SK-N-SH treated with all-trans-retinoic acid at 6 μM for 48 hours (cell line): ENCODE measurements around the gene ARAP3.

Source experiments
- ATAC-seq: fragments of 200-7000 bp; cut with Tn5 transposase; 3 replicates; pipeline ENCODE4 v1.9.1; 2020; ENCODE audit warnings: mild to moderate bottlenecking, moderate library complexity
- ARNTL ChIP-seq: fragments of 450-650 bp; formaldehyde crosslinking; IDR thresholded peaks from 2 replicates; pipeline ENCODE4 v1.5.0; 2020; ENCODE audit warnings: low read depth, mild to moderate bottlenecking, moderate library complexity, borderline replicate concordance
- BACH2 ChIP-seq: fragments of 250-450 bp; sonication (Bioruptor Pico); IDR thresholded peaks from 2 replicates; pipeline ENCODE4 v1.9.0; 2021; ENCODE audit warnings: mild to moderate bottlenecking, borderline replicate concordance
- CSDC2 ChIP-seq: fragments of 250-450 bp; sonication (Bioruptor Pico); IDR thresholded peaks from 2 replicates; pipeline ENCODE4 v1.5.0; 2020; ENCODE audit warnings: mild to moderate bottlenecking, moderate library complexity
- ESRRG ChIP-seq: fragments of 250-450 bp; sonication (Bioruptor Pico); IDR thresholded peaks from 2 replicates; pipeline ENCODE4 v1.6.1; 2021; ENCODE audit warnings: mild to moderate bottlenecking
- GLIS3 ChIP-seq: fragments of 250-450 bp; sonication (Bioruptor Pico); IDR thresholded peaks from 2 replicates; pipeline ENCODE4 v1.5.0; 2020; ENCODE audit warnings: mild to moderate bottlenecking, moderate library complexity
- ISL1 ChIP-seq: fragments of 250-450 bp; sonication (Bioruptor Pico); IDR thresholded peaks from 2 replicates; pipeline ENCODE4 v2.1.2; 2022; ENCODE audit warnings: mild to moderate bottlenecking, moderate library complexity
- OSR1 ChIP-seq: fragments of 250-450 bp; sonication (Bioruptor Pico); IDR thresholded peaks from 2 replicates; pipeline ENCODE4 v1.8.0; 2022; ENCODE audit warnings: moderate library complexity, mild to moderate bottlenecking, inconsistent platforms
- PPARA ChIP-seq: fragments of 250-450 bp; sonication (Bioruptor Pico); IDR thresholded peaks from 2 replicates; pipeline ENCODE4 v1.5.0; 2020; ENCODE audit warnings: mild to moderate bottlenecking, borderline replicate concordance
- RARB ChIP-seq: fragments of 250-450 bp; sonication (Bioruptor Pico); IDR thresholded peaks from 2 replicates; pipeline ENCODE4 v1.8.0; 2021; ENCODE audit warnings: mild to moderate bottlenecking, moderate library complexity
- SNAI2 ChIP-seq: fragments of 250-450 bp; sonication (Bioruptor Pico); IDR thresholded peaks from 2 replicates; pipeline ENCODE4 v1.5.0; 2020; ENCODE audit warnings: mild to moderate bottlenecking, moderate library complexity
- TCF4 ChIP-seq: fragments of 250-450 bp; sonication (Bioruptor Pico); IDR thresholded peaks from 2 replicates; pipeline ENCODE4 v1.8.0; 2021; ENCODE audit warnings: mild to moderate bottlenecking, moderate library complexity, borderline replicate concordance
- TOX ChIP-seq: fragments of 250-450 bp; sonication (Bioruptor Pico); IDR thresholded peaks from 2 replicates; pipeline ENCODE4 v1.8.0; 2021; ENCODE audit warnings: mild to moderate bottlenecking, moderate library complexity, borderline replicate concordance
- ZC3H10 ChIP-seq: fragments of 250-450 bp; sonication (Bioruptor Pico); IDR thresholded peaks from 2 replicates; pipeline ENCODE4 v1.5.1; 2021; ENCODE audit warnings: mild to moderate bottlenecking, moderate library complexity
- ZFP3 ChIP-seq: fragments of 250-450 bp; sonication (Bioruptor Pico); IDR thresholded peaks from 2 replicates; pipeline ENCODE4 v1.5.0; 2020; ENCODE audit warnings: mild to moderate bottlenecking, moderate library complexity
- ZFP30 ChIP-seq: fragments of 450-650 bp; formaldehyde crosslinking; IDR thresholded peaks from 2 replicates; pipeline ENCODE4 v1.5.0; 2022; ENCODE audit warnings: mild to moderate bottlenecking, moderate library complexity
- ZNF565 ChIP-seq: fragments of 450-650 bp; formaldehyde crosslinking; conservative IDR thresholded peaks from 2 replicates; pipeline ENCODE4 v1.5.0; 2020; ENCODE audit warnings: low read depth, mild to moderate bottlenecking, moderate library complexity
- ZNF8 ChIP-seq: fragments of 450-650 bp; formaldehyde crosslinking; IDR thresholded peaks from 2 replicates; pipeline ENCODE4 v1.5.0; 2020; ENCODE audit warnings: mild to moderate bottlenecking, moderate library complexity
- TF ChIP-seq, protein P1 (sequence below): fragments of 250-450 bp; sonication (Bioruptor Pico); IDR thresholded peaks from 2 replicates; pipeline ENCODE4 v1.8.0; 2020; ENCODE audit warnings: mild to moderate bottlenecking, moderate library complexity, borderline replicate concordance
- TF ChIP-seq, protein P2 (sequence below): fragments of 250-450 bp; sonication (Bioruptor Pico); IDR thresholded peaks from 2 replicates; pipeline ENCODE4 v1.8.0; 2021; ENCODE audit warnings: low read depth, mild to moderate bottlenecking, moderate library complexity, borderline replicate concordance
- TF ChIP-seq, protein P3 (sequence below): fragments of 250-450 bp; sonication (Bioruptor Pico); IDR thresholded peaks from 2 replicates; pipeline ENCODE4 v1.5.1; 2020; ENCODE audit warnings: low read depth, mild to moderate bottlenecking, moderate library complexity
- TF ChIP-seq, protein P4 (sequence below): fragments of 250-450 bp; sonication (Bioruptor Pico); IDR thresholded peaks from 2 replicates; pipeline ENCODE4 v1.5.0; 2020; ENCODE audit warnings: mild to moderate bottlenecking, moderate library complexity
- TF ChIP-seq, protein P5 (sequence below): fragments of 250-450 bp; sonication (Bioruptor Pico); IDR thresholded peaks from 2 replicates; pipeline ENCODE4 v1.5.1; 2021; ENCODE audit warnings: mild to moderate bottlenecking, moderate library complexity

The ARAP3 gene

DNA sequence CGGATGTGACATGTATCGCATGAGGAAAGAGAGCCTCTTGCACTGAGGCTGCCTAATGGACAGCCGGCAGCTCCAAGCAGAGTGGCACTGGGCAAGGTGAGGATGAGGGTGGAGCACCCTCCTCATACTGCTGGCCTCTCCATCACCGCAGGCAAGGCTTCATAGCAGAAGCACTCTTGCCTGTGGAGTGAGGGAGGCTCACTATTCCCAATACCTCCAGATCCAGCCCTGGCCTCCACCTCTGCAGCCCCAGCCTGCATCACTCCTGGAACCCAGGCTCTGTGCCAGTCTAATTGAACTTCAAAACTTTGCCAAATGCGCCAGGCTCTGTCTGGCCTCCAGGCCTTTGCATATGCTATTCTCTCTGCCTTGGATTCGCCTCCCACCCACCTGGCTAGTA, 29.7 kb upstream of the ARAP3 start:
- no peak for ATAC-seq
- no peak for TF ChIP-seq ARNTL (CRISPR knock-in tag)
- TF ChIP-seq OSR1 (CRISPR knock-in tag): no peak
- TF ChIP-seq, protein P1, sequence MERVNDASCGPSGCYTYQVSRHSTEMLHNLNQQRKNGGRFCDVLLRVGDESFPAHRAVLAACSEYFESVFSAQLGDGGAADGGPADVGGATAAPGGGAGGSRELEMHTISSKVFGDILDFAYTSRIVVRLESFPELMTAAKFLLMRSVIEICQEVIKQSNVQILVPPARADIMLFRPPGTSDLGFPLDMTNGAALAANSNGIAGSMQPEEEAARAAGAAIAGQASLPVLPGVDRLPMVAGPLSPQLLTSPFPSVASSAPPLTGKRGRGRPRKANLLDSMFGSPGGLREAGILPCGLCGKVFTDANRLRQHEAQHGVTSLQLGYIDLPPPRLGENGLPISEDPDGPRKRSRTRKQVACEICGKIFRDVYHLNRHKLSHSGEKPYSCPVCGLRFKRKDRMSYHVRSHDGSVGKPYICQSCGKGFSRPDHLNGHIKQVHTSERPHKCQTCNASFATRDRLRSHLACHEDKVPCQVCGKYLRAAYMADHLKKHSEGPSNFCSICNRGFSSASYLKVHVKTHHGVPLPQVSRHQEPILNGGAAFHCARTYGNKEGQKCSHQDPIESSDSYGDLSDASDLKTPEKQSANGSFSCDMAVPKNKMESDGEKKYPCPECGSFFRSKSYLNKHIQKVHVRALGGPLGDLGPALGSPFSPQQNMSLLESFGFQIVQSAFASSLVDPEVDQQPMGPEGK (CRISPR knock-in tag): no peak
- TF ChIP-seq, protein P2, sequence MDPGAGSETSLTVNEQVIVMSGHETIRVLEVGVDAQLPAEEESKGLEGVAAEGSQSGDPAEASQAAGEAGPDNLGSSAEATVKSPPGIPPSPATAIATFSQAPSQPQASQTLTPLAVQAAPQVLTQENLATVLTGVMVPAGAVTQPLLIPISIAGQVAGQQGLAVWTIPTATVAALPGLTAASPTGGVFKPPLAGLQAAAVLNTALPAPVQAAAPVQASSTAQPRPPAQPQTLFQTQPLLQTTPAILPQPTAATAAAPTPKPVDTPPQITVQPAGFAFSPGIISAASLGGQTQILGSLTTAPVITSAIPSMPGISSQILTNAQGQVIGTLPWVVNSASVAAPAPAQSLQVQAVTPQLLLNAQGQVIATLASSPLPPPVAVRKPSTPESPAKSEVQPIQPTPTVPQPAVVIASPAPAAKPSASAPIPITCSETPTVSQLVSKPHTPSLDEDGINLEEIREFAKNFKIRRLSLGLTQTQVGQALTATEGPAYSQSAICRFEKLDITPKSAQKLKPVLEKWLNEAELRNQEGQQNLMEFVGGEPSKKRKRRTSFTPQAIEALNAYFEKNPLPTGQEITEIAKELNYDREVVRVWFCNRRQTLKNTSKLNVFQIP (CRISPR knock-in tag): no peak
- TF ChIP-seq ZFP3: no peak
- TF ChIP-seq ISL1 (CRISPR knock-in tag): no peak
- TF ChIP-seq SNAI2 (CRISPR knock-in tag): no peak
- no peak for TF ChIP-seq PPARA (CRISPR knock-in tag)
- TF ChIP-seq ESRRG (CRISPR knock-in tag): no peak
- no peak for TF ChIP-seq RARB
- TF ChIP-seq ZC3H10 (CRISPR knock-in tag): no peak
- TF ChIP-seq CSDC2 (CRISPR knock-in tag): no peak
- no peak for TF ChIP-seq ZNF565 (CRISPR knock-in tag)
- TF ChIP-seq TCF4 (CRISPR knock-in tag): no peak
- no peak for TF ChIP-seq TOX (CRISPR knock-in tag)
- no peak for TF ChIP-seq ZNF8 (CRISPR knock-in tag)

DNA sequence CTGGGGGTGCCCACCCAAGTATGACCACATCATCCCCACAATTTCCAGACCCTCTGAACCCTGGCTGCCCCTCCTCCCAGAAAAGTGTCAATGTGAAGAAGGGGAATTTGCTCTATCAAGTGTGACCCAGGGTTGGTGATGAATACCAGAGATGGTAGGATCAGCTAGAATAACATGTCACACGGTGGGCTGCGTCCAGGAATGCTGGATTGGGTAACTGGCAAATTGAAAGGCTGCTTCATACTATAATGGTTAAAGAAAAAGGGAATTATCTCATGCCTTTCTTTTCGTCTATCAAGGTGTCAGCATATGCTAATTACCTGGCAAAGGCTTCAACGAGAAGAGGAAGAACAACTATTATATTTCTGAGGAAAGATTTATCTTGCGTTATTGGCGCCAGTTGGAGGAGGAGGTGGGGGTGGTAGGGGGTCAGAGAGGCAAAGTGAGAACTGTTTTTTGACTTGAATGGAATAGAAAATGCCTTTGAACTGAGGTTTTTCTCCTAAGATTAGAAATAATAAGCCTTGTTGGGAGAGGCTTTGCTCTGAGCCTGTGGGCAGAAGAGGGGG, 27.8 kb upstream of the ARAP3 start:
- ATAC-seq: no peak
- TF ChIP-seq, protein P3, sequence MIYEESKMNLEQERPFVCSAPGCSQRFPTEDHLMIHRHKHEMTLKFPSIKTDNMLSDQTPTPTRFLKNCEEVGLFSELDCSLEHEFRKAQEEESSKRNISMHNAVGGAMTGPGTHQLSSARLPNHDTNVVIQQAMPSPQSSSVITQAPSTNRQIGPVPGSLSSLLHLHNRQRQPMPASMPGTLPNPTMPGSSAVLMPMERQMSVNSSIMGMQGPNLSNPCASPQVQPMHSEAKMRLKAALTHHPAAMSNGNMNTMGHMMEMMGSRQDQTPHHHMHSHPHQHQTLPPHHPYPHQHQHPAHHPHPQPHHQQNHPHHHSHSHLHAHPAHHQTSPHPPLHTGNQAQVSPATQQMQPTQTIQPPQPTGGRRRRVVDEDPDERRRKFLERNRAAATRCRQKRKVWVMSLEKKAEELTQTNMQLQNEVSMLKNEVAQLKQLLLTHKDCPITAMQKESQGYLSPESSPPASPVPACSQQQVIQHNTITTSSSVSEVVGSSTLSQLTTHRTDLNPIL (CRISPR knock-in tag): no peak
- TF ChIP-seq ZFP30 (CRISPR knock-in tag) (no peak), ZNF8 (CRISPR knock-in tag) (no peak), ESRRG (CRISPR knock-in tag) (no peak), SNAI2 (CRISPR knock-in tag) (no peak), CSDC2 (CRISPR knock-in tag) (no peak), ISL1 (CRISPR knock-in tag) (no peak), TCF4 (CRISPR knock-in tag) (no peak), OSR1 (CRISPR knock-in tag) (no peak), PPARA (CRISPR knock-in tag) (no peak), ZFP3 (no peak), ARNTL (CRISPR knock-in tag) (no peak), GLIS3 (CRISPR knock-in tag) (no peak), BACH2 (CRISPR knock-in tag) (no peak), TOX (CRISPR knock-in tag) (no peak)
- TF ChIP-seq, protein P1 (CRISPR knock-in tag): no peak
- TF ChIP-seq, protein P4, sequence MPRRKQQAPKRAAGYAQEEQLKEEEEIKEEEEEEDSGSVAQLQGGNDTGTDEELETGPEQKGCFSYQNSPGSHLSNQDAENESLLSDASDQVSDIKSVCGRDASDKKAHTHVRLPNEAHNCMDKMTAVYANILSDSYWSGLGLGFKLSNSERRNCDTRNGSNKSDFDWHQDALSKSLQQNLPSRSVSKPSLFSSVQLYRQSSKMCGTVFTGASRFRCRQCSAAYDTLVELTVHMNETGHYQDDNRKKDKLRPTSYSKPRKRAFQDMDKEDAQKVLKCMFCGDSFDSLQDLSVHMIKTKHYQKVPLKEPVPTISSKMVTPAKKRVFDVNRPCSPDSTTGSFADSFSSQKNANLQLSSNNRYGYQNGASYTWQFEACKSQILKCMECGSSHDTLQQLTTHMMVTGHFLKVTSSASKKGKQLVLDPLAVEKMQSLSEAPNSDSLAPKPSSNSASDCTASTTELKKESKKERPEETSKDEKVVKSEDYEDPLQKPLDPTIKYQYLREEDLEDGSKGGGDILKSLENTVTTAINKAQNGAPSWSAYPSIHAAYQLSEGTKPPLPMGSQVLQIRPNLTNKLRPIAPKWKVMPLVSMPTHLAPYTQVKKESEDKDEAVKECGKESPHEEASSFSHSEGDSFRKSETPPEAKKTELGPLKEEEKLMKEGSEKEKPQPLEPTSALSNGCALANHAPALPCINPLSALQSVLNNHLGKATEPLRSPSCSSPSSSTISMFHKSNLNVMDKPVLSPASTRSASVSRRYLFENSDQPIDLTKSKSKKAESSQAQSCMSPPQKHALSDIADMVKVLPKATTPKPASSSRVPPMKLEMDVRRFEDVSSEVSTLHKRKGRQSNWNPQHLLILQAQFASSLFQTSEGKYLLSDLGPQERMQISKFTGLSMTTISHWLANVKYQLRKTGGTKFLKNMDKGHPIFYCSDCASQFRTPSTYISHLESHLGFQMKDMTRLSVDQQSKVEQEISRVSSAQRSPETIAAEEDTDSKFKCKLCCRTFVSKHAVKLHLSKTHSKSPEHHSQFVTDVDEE (CRISPR knock-in tag): no peak
- TF ChIP-seq, protein P5, sequence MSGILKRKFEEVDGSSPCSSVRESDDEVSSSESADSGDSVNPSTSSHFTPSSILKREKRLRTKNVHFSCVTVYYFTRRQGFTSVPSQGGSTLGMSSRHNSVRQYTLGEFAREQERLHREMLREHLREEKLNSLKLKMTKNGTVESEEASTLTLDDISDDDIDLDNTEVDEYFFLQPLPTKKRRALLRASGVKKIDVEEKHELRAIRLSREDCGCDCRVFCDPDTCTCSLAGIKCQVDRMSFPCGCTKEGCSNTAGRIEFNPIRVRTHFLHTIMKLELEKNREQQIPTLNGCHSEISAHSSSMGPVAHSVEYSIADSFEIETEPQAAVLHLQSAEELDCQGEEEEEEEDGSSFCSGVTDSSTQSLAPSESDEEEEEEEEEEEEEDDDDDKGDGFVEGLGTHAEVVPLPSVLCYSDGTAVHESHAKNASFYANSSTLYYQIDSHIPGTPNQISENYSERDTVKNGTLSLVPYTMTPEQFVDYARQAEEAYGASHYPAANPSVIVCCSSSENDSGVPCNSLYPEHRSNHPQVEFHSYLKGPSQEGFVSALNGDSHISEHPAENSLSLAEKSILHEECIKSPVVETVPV (CRISPR knock-in tag): no peak
